Keratinocyte (primary cell): Measurements from ENCODE around the gene SPACA1.

Experiments
- EZH2 ChIP-seq: IDR thresholded peaks from one replicate; pipeline ENCODE4 v1.6.1; 2012; ENCODE audit warnings: inconsistent platforms, mild to moderate bottlenecking, low read length, moderate library complexity
- TF ChIP-seq, protein P1 (sequence below), 3 experiments: IDR thresholded peaks in 1 of 3; conservative IDR thresholded peaks in 1 of 3; optimal IDR thresholded peaks in 1 of 3; 2 replicates in 2 of 3; 3 replicates in 1 of 3; pipeline versions ENCODE3 to v1.5.1; 2011; ENCODE audit warnings: low read length in 3 of 3, mild to moderate bottlenecking in 3 of 3, moderate library complexity in 2 of 3, control low read depth in 1 of 3, inconsistent platforms in 1 of 3; ENCODE audit not compliant: insufficient read depth in 2 of 3; ENCODE audit errors: extremely low read depth in 1 of 3

DNA sequence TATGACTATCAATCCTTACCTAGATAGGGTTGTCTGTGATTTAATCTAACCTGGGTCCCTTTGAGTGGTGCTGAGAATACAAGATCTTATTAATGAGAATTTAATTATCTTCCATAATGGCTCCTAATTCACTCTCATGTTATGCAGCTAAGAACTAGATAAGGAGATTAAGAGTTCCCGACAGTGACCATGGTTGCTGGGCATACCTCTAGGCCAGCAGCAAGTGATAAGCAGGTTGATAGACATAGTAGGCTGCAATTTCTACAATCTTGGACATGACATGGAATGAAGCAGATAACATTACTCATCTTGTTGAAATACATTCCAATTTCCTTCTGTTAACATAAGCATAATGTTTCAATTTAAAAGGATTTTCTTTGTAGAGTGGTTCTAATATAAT, 27.1 kb downstream of the SPACA1 start:
- TF ChIP-seq, protein P1, sequence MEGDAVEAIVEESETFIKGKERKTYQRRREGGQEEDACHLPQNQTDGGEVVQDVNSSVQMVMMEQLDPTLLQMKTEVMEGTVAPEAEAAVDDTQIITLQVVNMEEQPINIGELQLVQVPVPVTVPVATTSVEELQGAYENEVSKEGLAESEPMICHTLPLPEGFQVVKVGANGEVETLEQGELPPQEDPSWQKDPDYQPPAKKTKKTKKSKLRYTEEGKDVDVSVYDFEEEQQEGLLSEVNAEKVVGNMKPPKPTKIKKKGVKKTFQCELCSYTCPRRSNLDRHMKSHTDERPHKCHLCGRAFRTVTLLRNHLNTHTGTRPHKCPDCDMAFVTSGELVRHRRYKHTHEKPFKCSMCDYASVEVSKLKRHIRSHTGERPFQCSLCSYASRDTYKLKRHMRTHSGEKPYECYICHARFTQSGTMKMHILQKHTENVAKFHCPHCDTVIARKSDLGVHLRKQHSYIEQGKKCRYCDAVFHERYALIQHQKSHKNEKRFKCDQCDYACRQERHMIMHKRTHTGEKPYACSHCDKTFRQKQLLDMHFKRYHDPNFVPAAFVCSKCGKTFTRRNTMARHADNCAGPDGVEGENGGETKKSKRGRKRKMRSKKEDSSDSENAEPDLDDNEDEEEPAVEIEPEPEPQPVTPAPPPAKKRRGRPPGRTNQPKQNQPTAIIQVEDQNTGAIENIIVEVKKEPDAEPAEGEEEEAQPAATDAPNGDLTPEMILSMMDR (optimal IDR thresholded peaks at IDR 0.05 in 1 of 3, IDR thresholded peaks at IDR 0.05 in 1 of 3, conservative IDR thresholded peaks at IDR 0.05 in 1 of 3; ENCODE audit: extremely low read depth in 1 of 3, insufficient read depth in 2 of 3, low read length in 3 of 3), result no peak
- no peak for TF ChIP-seq EZH2
